Glomerular visceral epithelial cell (primary cell): ENCODE results near the gene DOC2A.
"Not testable (repeated sequence)": the region's sequence is repeated elsewhere in the genome, so short reads cannot be mapped to it uniquely, and the experiment has no call there.

Experiments used
- DNase-seq: peaks from one replicate; pipeline ENCODE4 v3.0.0-alpha.2; 2016; ENCODE audit errors: extremely low spot score

Gene DOC2A

GRCh38 chr16:30027588-30028437 lies 17.0 kb upstream of the DOC2A start:
- DNase-seq = no peak

- DNase-seq = no peak
These were observed 15.6 kb upstream of the DOC2A start for GRCh38 chr16:30026449-30026848.

- no peak for DNase-seq
These were observed 14.7 kb upstream of the DOC2A start for GRCh38 chr16:30025574-30025973.

- no peak for DNase-seq
These were observed 14.3 kb upstream of the DOC2A start for GRCh38 chr16:30025156-30025555.

GRCh38 chr16:30024451-30024850 lies 13.6 kb upstream of the DOC2A start:
- no peak for DNase-seq

GRCh38 chr16:30023586-30023985 lies 12.8 kb upstream of the DOC2A start:
- DNase-seq = no peak

GRCh38 chr16:30022887-30023286 lies 12.1 kb upstream of the DOC2A start, which contains the start of gene C16orf92:
Gene C16orf92 (plus strand): TSS chr16:30023198. CDS start chr16:30023341, 143 bp downstream.
- DNase-seq = no peak

GRCh38 chr16:30018731-30019158 lies 7.9 kb upstream of the DOC2A start:
- peak; percentile 79 for DNase-seq

GRCh38 chr16:30017937-30018336 lies 7.1 kb upstream of the DOC2A start:
- DNase-seq = not testable (repeated sequence)

GRCh38 chr16:30017277-30017656 lies 6.4 kb upstream of the DOC2A start:
- no peak for DNase-seq

GRCh38 chr16:30016555-30017276 lies 5.9 kb upstream of the DOC2A start:
- no peak for DNase-seq

- DNase-seq = not testable (repeated sequence)
These were observed 4.6 kb upstream of the DOC2A start for GRCh38 chr16:30015450-30015849.

GRCh38 chr16:30012598-30012997 lies 1.8 kb upstream of the DOC2A start:
- DNase-seq = not testable (repeated sequence)

- no peak for DNase-seq
These were observed 1.1 kb upstream of the DOC2A start for GRCh38 chr16:30011714-30012504.

- no peak for DNase-seq
These were observed 610 bp downstream of the DOC2A start for GRCh38 chr16:30009990-30010843.

- no peak for DNase-seq
These were observed 1.6 kb downstream of the DOC2A start for GRCh38 chr16:30009085-30009862.

GRCh38 chr16:30007378-30007895 lies 3.4 kb downstream of the DOC2A start:
- no peak for DNase-seq

- no peak for DNase-seq
These were observed 4.0 kb downstream of the DOC2A start for GRCh38 chr16:30006659-30007377.

- DNase-seq = no peak
These were observed 4.7 kb downstream of the DOC2A start for GRCh38 chr16:30006095-30006473.
